Omental fat pad (tissue), 4 donors: Measurements from ENCODE around the gene GHSR. TPM values are rescaled to one million over a fixed set of nuclear protein-coding genes. Genes with fewer than 3 reads are reported as not detected.

Experiments used
- ATAC-seq: fragments of 150-250 bp; one replicate; pipeline ENCODE4 v1.9.1; 2016; ENCODE audit warnings: mild to moderate bottlenecking, moderate library complexity; ENCODE audit not compliant: low FRiP score
- DNase-seq: peaks from one replicate; pipeline ENCODE4 v3.0.0-alpha.2; 2019; ENCODE audit warnings: low spot score
- CTCF ChIP-seq, 3 donors: fragments of 450-650 bp; IDR thresholded peaks; one replicate each; pipeline ENCODE4 v1.5.1; 2016 to 2017; ENCODE audit warnings: antibody characterized with exemption in 3 of 3, mild to moderate bottlenecking in 3 of 3, moderate library complexity in 2 of 3
- total RNA-seq, 4 donors: library from RNA; depleted of rRNA; stranded (reverse); fragments of >200 nt; gene quantifications; one replicate each; pipeline ENCODE4 v1.1.0, GENCODE V29; 2016

The GHSR gene
- total RNA-seq, 4 donors from 2014 or later, result not detected

GRCh38 chr3:172470588-172470987, 22.3 kb upstream of the GHSR start:
- DNase-seq, result no peak
- ATAC-seq, result no peak
- TF ChIP-seq CTCF (IDR thresholded peaks at IDR 0.05), result no peak

- TF ChIP-seq CTCF (IDR thresholded peaks at IDR 0.05), result no peak
- DNase-seq, result no peak
- ATAC-seq, result no peak
Observed at GRCh38 chr3:172467170-172467824, 19.0 kb upstream of the GHSR start.

- TF ChIP-seq CTCF (IDR thresholded peaks at IDR 0.05), result no peak
- DNase-seq (no peak), ATAC-seq (no peak)
Observed at GRCh38 chr3:172466553-172467130, 18.4 kb upstream of the GHSR start.

- ATAC-seq (no peak), DNase-seq (no peak)
- no peak for TF ChIP-seq CTCF (IDR thresholded peaks at IDR 0.05)
Observed at GRCh38 chr3:172465281-172465680, 17.0 kb upstream of the GHSR start.

- no peak for TF ChIP-seq CTCF (IDR thresholded peaks at IDR 0.05)
- no peak for ATAC-seq
Observed at GRCh38 chr3:172464306-172464705, 16.1 kb upstream of the GHSR start.

GRCh38 chr3:172461530-172462138, 13.4 kb upstream of the GHSR start:
- peak in 1 of 3 donors; percentile 16 for TF ChIP-seq CTCF (IDR thresholded peaks at IDR 0.05)
- ATAC-seq, result no peak

More at GRCh38 chr3:172464306-172464705, 16.1 kb upstream of the GHSR start:
- no peak for DNase-seq

GRCh38 chr3:172456404-172456803, 8.1 kb upstream of the GHSR start:
- TF ChIP-seq CTCF (IDR thresholded peaks at IDR 0.05), result no peak
- ATAC-seq (no peak), DNase-seq (no peak)

More at GRCh38 chr3:172461530-172462138, 13.4 kb upstream of the GHSR start:
- no peak for DNase-seq
